D721Med (cell line): ENCODE results near the gene SELENOH.

Experiments used
- DNase-seq: peaks from one replicate; pipeline ENCODE4 v3.0.0; 2011; ENCODE audit warnings: low spot score; ENCODE audit not compliant: insufficient read length
- FAIRE-seq: peaks from 2 replicates; lab custom pipeline; 2011; peaks lifted over from hg19 to GRCh38; lab: Jason Lieb, UNC
- TF ChIP-seq, protein P1 (sequence below): IDR thresholded peaks from 2 replicates; pipeline ENCODE4 v1.5.1; 2012; ENCODE audit warnings: mild to moderate bottlenecking, control low read depth; ENCODE audit not compliant: insufficient read depth; ENCODE audit errors: missing control alignments

The SELENOH gene

DNA sequence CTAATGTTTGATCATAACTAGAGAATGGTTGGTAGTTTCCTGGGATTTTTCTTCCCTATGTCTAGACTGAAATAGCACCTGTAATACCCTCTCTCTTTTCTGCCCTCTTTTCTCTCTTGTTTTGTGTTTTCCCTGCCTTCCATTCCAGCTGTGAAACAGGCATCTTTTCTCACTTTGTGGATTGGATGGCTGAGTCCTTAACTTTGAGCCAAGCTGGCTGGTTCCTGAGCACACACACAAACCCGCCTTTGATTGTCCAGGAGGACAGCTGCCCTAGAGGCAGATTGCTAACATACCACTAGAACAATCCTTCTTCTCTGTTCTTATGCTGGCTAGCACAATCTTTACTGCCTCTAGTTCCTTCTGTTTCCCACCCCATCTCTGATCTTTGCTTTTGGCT, 38.0 kb downstream of the SELENOH start:
- no peak for FAIRE-seq
- TF ChIP-seq, protein P1, sequence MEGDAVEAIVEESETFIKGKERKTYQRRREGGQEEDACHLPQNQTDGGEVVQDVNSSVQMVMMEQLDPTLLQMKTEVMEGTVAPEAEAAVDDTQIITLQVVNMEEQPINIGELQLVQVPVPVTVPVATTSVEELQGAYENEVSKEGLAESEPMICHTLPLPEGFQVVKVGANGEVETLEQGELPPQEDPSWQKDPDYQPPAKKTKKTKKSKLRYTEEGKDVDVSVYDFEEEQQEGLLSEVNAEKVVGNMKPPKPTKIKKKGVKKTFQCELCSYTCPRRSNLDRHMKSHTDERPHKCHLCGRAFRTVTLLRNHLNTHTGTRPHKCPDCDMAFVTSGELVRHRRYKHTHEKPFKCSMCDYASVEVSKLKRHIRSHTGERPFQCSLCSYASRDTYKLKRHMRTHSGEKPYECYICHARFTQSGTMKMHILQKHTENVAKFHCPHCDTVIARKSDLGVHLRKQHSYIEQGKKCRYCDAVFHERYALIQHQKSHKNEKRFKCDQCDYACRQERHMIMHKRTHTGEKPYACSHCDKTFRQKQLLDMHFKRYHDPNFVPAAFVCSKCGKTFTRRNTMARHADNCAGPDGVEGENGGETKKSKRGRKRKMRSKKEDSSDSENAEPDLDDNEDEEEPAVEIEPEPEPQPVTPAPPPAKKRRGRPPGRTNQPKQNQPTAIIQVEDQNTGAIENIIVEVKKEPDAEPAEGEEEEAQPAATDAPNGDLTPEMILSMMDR = no peak
- no peak for DNase-seq

DNA sequence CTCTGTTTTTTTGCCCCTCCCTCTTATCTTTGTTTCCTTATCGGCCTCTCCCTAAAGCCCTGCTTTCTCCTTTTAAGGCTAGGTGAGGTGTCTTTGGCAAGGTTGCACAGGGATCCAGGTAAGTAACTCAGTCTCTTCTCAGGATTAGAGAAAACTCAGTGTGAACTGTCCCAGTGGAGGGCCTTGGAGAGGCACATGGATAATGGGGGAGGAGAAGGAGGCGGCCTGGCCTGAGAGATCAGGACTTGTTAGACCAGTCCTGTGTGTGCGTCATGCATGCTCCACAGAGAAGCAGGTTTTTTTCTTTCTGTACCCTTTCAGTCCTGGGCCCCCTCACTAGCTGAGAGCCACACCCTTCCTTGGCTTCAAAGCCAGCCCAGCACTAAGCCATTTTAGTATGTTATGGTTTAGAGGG, 40.2 kb downstream of the SELENOH start:
- FAIRE-seq (no peak), DNase-seq (no peak)

GRCh38 chr11:57785072-57785471, 43.8 kb downstream of the SELENOH start:
- FAIRE-seq (no peak), DNase-seq (no peak)
- TF ChIP-seq, protein P1 = no peak

More for the DNA sequence above, 40.2 kb downstream of the SELENOH start:
- TF ChIP-seq, protein P1 = no peak

DNA sequence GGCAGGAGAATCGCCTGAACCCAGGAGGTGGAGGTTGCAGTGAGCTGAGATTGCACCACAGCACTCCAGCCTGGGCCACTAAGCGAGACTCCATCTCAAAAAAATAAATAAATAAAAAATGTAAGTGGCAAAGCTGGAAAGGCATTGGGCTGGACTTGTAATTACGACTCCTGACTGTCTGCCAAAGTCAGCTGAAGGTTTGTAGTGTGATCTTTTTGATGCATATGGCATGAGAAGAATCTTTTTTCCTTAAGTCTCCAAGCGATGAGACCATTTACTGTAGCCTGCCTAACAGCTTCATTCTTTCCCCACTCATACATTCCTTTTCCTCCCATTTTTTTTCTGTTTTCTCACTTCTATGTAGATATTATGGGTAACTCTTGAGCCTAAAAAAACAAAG, 45.1 kb downstream of the SELENOH start:
- TF ChIP-seq, protein P1 = no peak
- DNase-seq = no peak

DNA sequence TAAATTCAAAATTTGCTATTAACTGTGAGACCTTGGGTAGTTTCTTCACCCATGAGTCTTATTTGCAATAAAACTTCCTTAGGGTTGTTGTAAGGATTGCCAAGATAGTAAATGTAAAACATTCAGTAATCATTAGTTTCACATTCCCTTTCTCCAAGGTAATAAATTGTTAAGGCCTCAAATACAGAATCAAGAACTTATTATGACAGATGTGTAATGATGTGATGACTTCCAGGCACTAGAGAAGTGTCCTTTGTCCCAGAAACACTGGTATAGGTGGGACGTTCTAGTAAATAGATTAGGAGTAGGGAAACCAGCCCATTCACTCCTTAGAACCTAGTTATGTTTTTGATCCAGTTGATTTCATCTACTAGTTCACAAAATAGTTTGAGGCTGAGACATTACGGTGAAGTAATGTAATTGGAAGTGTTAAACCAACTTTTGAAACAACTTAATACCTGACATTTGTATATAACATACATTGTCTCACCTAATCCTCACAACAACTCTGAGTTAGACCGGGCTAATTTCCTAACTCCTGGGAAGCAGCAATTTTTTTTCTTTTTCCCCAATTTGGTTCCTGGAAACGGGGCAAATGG, 45.8 kb downstream of the SELENOH start:
- FAIRE-seq (no peak), DNase-seq (no peak)
- TF ChIP-seq, protein P1 = no peak

More for the DNA sequence above, 45.1 kb downstream of the SELENOH start:
- no peak for FAIRE-seq

- DNase-seq (no peak), FAIRE-seq (no peak)
- TF ChIP-seq, protein P1 = no peak
Observed at GRCh38 chr11:57787920-57788702, 46.8 kb downstream of the SELENOH start.

- DNase-seq = no peak
- no peak for FAIRE-seq
- TF ChIP-seq, protein P1 = no peak
Observed at GRCh38 chr11:57788703-57789088, 47.4 kb downstream of the SELENOH start.
